Measurements from ENCODE around the gene ADAM12. TPM values are rescaled to one million over a fixed set of nuclear protein-coding genes. Genes with fewer than 3 reads are reported as not detected.
A peak's percentile ranks its signal among the peaks of the same experiment; 100 is the strongest.

ADAM12 gene
- total and polyA plus RNA-seq, 2 donors (not counting 1 experiment from before 2014, with no cell fraction given), result 21.0 to 56.9 TPM

GRCh38 chr10:126110489-126111180 lies 277.6 kb downstream of the ADAM12 start:
- Histone ChIP-seq H4K20me1 (ENCODE audit: control insufficient read depth, extremely low read depth, insufficient read depth, low read length) (no peaks in the 10 kb centered on the region), H3K9ac (ENCODE audit: insufficient read depth, low read length) (no peak overlapping the region), H3K9me3 (ENCODE audit: control insufficient read depth, insufficient read depth, low read depth, low read length) (no peaks in the 10 kb centered on the region), H3K36me3 (ENCODE audit: control insufficient read depth, insufficient read depth, low read length) (peaks cover 1% of the 10 kb centered on the region), H3K27me3 (ENCODE audit: control insufficient read depth, insufficient read depth, low read length) (no peaks in the 10 kb centered on the region), H3K27ac (ENCODE audit: insufficient read depth, low read length) (no peak overlapping the region), H3K4me3 (replicated peaks in 1 of 4; ENCODE audit: control extremely low read depth in 1 of 4, insufficient read depth in 1 of 4, low read depth in 3 of 4, low read length in 4 of 4) (no peak overlapping the region), H2AFZ (ENCODE audit: low read length) (no peak overlapping the region), H3K79me2 (ENCODE audit: control insufficient read depth, insufficient read depth, low read length) (no peaks in the 10 kb centered on the region), H3K4me1 (ENCODE audit: control insufficient read depth, extremely low read depth, insufficient read depth, low read length) (no peaks in the 10 kb centered on the region), H3K4me2 (ENCODE audit: extremely low read depth, insufficient read depth, low read length) (no peak overlapping the region)
- no peak for TF ChIP-seq EZH2 (IDR thresholded peaks at IDR 0.05; ENCODE audit: low read length, missing control alignments)
- TF ChIP-seq, protein P1, sequence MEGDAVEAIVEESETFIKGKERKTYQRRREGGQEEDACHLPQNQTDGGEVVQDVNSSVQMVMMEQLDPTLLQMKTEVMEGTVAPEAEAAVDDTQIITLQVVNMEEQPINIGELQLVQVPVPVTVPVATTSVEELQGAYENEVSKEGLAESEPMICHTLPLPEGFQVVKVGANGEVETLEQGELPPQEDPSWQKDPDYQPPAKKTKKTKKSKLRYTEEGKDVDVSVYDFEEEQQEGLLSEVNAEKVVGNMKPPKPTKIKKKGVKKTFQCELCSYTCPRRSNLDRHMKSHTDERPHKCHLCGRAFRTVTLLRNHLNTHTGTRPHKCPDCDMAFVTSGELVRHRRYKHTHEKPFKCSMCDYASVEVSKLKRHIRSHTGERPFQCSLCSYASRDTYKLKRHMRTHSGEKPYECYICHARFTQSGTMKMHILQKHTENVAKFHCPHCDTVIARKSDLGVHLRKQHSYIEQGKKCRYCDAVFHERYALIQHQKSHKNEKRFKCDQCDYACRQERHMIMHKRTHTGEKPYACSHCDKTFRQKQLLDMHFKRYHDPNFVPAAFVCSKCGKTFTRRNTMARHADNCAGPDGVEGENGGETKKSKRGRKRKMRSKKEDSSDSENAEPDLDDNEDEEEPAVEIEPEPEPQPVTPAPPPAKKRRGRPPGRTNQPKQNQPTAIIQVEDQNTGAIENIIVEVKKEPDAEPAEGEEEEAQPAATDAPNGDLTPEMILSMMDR (conservative IDR thresholded peaks at IDR 0.05 in 1 of 2, IDR thresholded peaks at IDR 0.05 in 1 of 2; ENCODE audit: low read depth in 1 of 2, low read length in 2 of 2), result no peak
- DNase-seq (ENCODE audit: low read depth in 2 of 2), result peak; percentile 57 to 61

GRCh38 chr10:126109893-126110292 lies 278.4 kb downstream of the ADAM12 start:
- Histone ChIP-seq H3K27me3 (ENCODE audit: control insufficient read depth, insufficient read depth, low read length) (no peaks in the 10 kb centered on the region), H3K4me1 (ENCODE audit: control insufficient read depth, extremely low read depth, insufficient read depth, low read length) (no peaks in the 10 kb centered on the region), H3K4me3 (replicated peaks in 1 of 4; ENCODE audit: control extremely low read depth in 1 of 4, insufficient read depth in 1 of 4, low read depth in 3 of 4, low read length in 4 of 4) (no peak overlapping the region), H3K9me3 (ENCODE audit: control insufficient read depth, insufficient read depth, low read depth, low read length) (no peaks in the 10 kb centered on the region), H3K9ac (ENCODE audit: insufficient read depth, low read length) (no peak overlapping the region), H3K79me2 (ENCODE audit: control insufficient read depth, insufficient read depth, low read length) (no peaks in the 10 kb centered on the region), H3K27ac (ENCODE audit: insufficient read depth, low read length) (no peak overlapping the region), H3K4me2 (ENCODE audit: extremely low read depth, insufficient read depth, low read length) (no peak overlapping the region), H2AFZ (ENCODE audit: low read length) (no peak overlapping the region), H4K20me1 (ENCODE audit: control insufficient read depth, extremely low read depth, insufficient read depth, low read length) (no peaks in the 10 kb centered on the region), H3K36me3 (ENCODE audit: control insufficient read depth, insufficient read depth, low read length) (peaks cover 1% of the 10 kb centered on the region)
- DNase-seq (ENCODE audit: low read depth in 2 of 2), result no peak
- TF ChIP-seq, protein P1 (conservative IDR thresholded peaks at IDR 0.05 in 1 of 2, IDR thresholded peaks at IDR 0.05 in 1 of 2; ENCODE audit: low read depth in 1 of 2, low read length in 2 of 2), result no peak
- TF ChIP-seq EZH2 (IDR thresholded peaks at IDR 0.05; ENCODE audit: low read length, missing control alignments), result no peak

GRCh38 chr10:126108693-126109092 lies 279.6 kb downstream of the ADAM12 start:
- H3K27ac ChIP-seq (ENCODE audit: insufficient read depth, low read length), result no peak overlapping the region
- no peaks in the 10 kb centered on the region for H3K27me3 ChIP-seq (ENCODE audit: control insufficient read depth, insufficient read depth, low read length)
- no peak overlapping the region for H3K9ac ChIP-seq (ENCODE audit: insufficient read depth, low read length)
- H3K4me3 ChIP-seq (replicated peaks in 1 of 4; ENCODE audit: control extremely low read depth in 1 of 4, insufficient read depth in 1 of 4, low read depth in 3 of 4, low read length in 4 of 4), result no peak overlapping the region
- H3K36me3 ChIP-seq (ENCODE audit: control insufficient read depth, insufficient read depth, low read length), result no peaks in the 10 kb centered on the region
- no peaks in the 10 kb centered on the region for H3K4me1 ChIP-seq (ENCODE audit: control insufficient read depth, extremely low read depth, insufficient read depth, low read length)
- H3K79me2 ChIP-seq (ENCODE audit: control insufficient read depth, insufficient read depth, low read length), result no peaks in the 10 kb centered on the region
- TF ChIP-seq EZH2 (IDR thresholded peaks at IDR 0.05; ENCODE audit: low read length, missing control alignments), result no peak
- TF ChIP-seq, protein P1 (conservative IDR thresholded peaks at IDR 0.05 in 1 of 2, IDR thresholded peaks at IDR 0.05 in 1 of 2; ENCODE audit: low read depth in 1 of 2, low read length in 2 of 2), result no peak
- H2AFZ ChIP-seq (ENCODE audit: low read length), result no peak overlapping the region
- H3K9me3 ChIP-seq (ENCODE audit: control insufficient read depth, insufficient read depth, low read depth, low read length), result no peaks in the 10 kb centered on the region
- H3K4me2 ChIP-seq (ENCODE audit: extremely low read depth, insufficient read depth, low read length), result no peak overlapping the region
- H4K20me1 ChIP-seq (ENCODE audit: control insufficient read depth, extremely low read depth, insufficient read depth, low read length), result no peaks in the 10 kb centered on the region
- no peak for DNase-seq (ENCODE audit: low read depth in 2 of 2)

All from fibroblast of lung (primary cell).